Measurements from ENCODE around the gene YKT6. TPM values are rescaled to one million over a fixed set of nuclear protein-coding genes. Genes with fewer than 3 reads are reported as not detected.

YKT6 gene
- total and polyA plus RNA-seq, 11 donors, result 28.5 to 133 (median 46.6) TPM

- no peak for TF ChIP-seq POLR2A (IDR thresholded peaks at IDR 0.05)
- H3K36me3 ChIP-seq, result no peaks in the 10 kb centered on the region
- ATAC-seq (no peak), DNase-seq (no peak)
- no peaks in the 10 kb centered on the region for H3K4me1 ChIP-seq
- H3K27me3 ChIP-seq, result peaks cover 0 to 21% (median 0%) of the 10 kb centered on the region in 9 donors
- WGBS, 4 donors, result 79 to 84% (median 81%) methylated on average over 13 to 14 of the region's 14 CpGs
- intact Hi-C loops (cut with DNase I), result loop anchor here in 7 of 10 donors (5.0 to 10.0 kb wide), 10 partner anchors 38 to 168 kb away; partner anchors contain the start of genes MYL7 (in 1 of the 7) and POLD2 (in 1 of the 7)
- no peak overlapping the region for H3K4me3 ChIP-seq
- no peak overlapping the region for H3K27ac ChIP-seq
- no peaks in the 10 kb centered on the region for H3K9me3 ChIP-seq
Observed at GRCh38 chr7:44189993-44190872, 10.5 kb upstream of the YKT6 start.

DNA sequence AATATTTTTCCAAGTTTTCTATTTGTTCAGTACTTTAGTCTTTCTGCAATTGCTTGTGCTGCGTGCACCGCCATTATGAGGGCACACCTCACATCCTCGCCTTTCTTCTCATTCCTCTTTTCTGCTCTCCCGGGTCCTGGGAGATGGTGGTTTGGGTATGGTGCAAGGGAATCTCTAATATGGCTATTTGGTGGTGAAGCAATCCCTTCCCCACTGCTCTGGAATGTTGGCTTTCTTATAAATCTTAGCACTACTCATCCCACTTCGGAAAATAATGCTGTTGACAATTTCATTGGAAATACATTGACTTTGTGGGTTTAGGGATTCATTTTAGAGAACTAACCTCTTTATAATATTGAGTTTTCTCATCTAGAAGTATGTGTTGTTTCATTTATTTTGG, 9.6 kb upstream of the YKT6 start:
- WGBS, 4 donors, result 88 to 90% (median 88%) methylated on average over 5 of the region's 5 CpGs
- no peak for DNase-seq
- no peak for ATAC-seq
- no peaks in the 10 kb centered on the region for H3K4me1 ChIP-seq
- H3K36me3 ChIP-seq, result no peaks in the 10 kb centered on the region
- H3K4me3 ChIP-seq, result no peak overlapping the region
- H3K27me3 ChIP-seq, result peaks cover 0 to 21% (median 0%) of the 10 kb centered on the region in 9 donors
- H3K9me3 ChIP-seq, result no peaks in the 10 kb centered on the region
- TF ChIP-seq, protein P1, sequence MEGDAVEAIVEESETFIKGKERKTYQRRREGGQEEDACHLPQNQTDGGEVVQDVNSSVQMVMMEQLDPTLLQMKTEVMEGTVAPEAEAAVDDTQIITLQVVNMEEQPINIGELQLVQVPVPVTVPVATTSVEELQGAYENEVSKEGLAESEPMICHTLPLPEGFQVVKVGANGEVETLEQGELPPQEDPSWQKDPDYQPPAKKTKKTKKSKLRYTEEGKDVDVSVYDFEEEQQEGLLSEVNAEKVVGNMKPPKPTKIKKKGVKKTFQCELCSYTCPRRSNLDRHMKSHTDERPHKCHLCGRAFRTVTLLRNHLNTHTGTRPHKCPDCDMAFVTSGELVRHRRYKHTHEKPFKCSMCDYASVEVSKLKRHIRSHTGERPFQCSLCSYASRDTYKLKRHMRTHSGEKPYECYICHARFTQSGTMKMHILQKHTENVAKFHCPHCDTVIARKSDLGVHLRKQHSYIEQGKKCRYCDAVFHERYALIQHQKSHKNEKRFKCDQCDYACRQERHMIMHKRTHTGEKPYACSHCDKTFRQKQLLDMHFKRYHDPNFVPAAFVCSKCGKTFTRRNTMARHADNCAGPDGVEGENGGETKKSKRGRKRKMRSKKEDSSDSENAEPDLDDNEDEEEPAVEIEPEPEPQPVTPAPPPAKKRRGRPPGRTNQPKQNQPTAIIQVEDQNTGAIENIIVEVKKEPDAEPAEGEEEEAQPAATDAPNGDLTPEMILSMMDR (IDR thresholded peaks at IDR 0.05), result no peak
- TF ChIP-seq POLR2A (IDR thresholded peaks at IDR 0.05), result no peak
- no peak overlapping the region for H3K27ac ChIP-seq
- intact Hi-C loops (cut with DNase I), result loop anchor here in 7 of 10 donors (5.0 to 10.0 kb wide), 10 partner anchors 39 to 169 kb away; partner anchors contain the start of genes MYL7 (in 1 of the 7) and POLD2 (in 1 of the 7)

- Histone ChIP-seq H3K36me3 (no peaks in the 10 kb centered on the region), H3K4me3 (no peak overlapping the region), H3K4me1 (no peaks in the 10 kb centered on the region), H3K27ac (no peak overlapping the region), H3K27me3 (peaks cover 0 to 21% (median 0%) of the 10 kb centered on the region in 9 donors), H3K9me3 (no peaks in the 10 kb centered on the region)
- TF ChIP-seq, protein P1 (IDR thresholded peaks at IDR 0.05), result no peak
- no peak for TF ChIP-seq POLR2A (IDR thresholded peaks at IDR 0.05)
- intact Hi-C loops (cut with DNase I), result loop anchor here in 7 of 10 donors (5.0 to 10.0 kb wide), 10 partner anchors 41 to 171 kb away; partner anchors contain the start of genes MYL7 (in 1 of the 7) and POLD2 (in 1 of the 7)
- no peak for ATAC-seq
- no peak for DNase-seq
- 84 to 93% (median 92%) methylated on average over 7 of the region's 7 CpGs for WGBS, 4 donors
Observed at GRCh38 chr7:44193011-44193802, 7.6 kb upstream of the YKT6 start.

GRCh38 chr7:44194069-44194468, 6.7 kb upstream of the YKT6 start:
- Histone ChIP-seq H3K27me3 (peaks cover 0 to 21% (median 0%) of the 10 kb centered on the region in 9 donors), H3K4me3 (no peak overlapping the region), H3K9me3 (no peaks in the 10 kb centered on the region), H3K36me3 (no peaks in the 10 kb centered on the region), H3K27ac (no peak overlapping the region), H3K4me1 (no peaks in the 10 kb centered on the region)
- intact Hi-C loops (cut with DNase I), result loop anchor here in 7 of 10 donors (5.0 to 10.0 kb wide), 10 partner anchors 42 to 172 kb away; partner anchors contain the start of genes MYL7 (in 1 of the 7) and POLD2 (in 1 of the 7)
- DNase-seq (no peak), ATAC-seq (no peak)
- WGBS, 4 donors, result 50 to 75% (median 62%) methylated on average over 2 of the region's 2 CpGs
- no peak for TF ChIP-seq POLR2A (IDR thresholded peaks at IDR 0.05)
- TF ChIP-seq, protein P1 (IDR thresholded peaks at IDR 0.05), result no peak
